HG02973 (cell line): ENCODE results near the gene KIAA0408.
"Not testable (repeated sequence)": the region's sequence is repeated elsewhere in the genome, so short reads cannot be mapped to it uniquely, and the experiment has no call there.

Experiments
- ATAC-seq: cut with Tn5 transposase; IDR thresholded peaks from one replicate; pipeline ENCODE4 v1.9.1; 2021; ENCODE audit warnings: moderate library complexity; ENCODE audit not compliant: unreplicated experiment

KIAA0408 gene

DNA sequence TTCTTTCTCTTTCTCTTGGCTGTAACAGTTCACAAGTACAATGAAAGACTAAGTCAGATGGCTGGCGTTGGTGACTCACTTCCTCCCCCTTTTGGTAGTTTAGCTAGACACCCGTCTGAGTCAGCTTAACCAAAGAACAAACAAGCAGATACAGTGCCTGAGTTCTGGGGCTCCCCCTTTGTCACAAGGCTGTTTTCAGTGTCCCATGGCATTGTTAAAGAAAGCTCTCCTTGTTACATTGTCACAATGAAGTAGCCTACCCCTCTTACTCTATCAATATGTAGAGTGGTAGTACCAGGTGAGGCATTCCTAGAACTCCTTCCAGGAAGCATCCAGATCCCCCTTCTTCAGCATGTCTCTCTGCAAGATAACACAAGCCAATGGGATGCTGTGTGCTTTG, 38.6 kb downstream of the KIAA0408 start:
- ATAC-seq = peak; percentile 100

DNA sequence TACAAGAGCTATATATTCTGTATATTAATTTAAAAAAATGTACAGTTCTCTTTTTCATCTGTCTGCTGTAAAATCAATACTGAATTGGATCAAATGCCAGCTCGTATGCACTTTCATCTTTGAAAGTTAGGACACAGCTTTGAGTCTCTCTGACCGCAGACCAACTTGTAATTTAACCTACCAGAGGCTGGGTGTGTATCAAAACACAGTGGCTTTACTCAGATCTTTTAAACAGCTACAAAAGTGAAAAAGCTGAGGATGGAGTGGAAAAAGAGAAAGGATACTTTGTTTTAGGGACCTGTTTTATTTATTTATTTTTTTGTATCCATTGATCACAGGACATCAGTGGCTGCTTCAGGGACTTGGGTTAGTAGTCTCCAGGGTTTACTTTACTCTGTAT, 44.1 kb downstream of the KIAA0408 start:
- ATAC-seq = no peak

DNA sequence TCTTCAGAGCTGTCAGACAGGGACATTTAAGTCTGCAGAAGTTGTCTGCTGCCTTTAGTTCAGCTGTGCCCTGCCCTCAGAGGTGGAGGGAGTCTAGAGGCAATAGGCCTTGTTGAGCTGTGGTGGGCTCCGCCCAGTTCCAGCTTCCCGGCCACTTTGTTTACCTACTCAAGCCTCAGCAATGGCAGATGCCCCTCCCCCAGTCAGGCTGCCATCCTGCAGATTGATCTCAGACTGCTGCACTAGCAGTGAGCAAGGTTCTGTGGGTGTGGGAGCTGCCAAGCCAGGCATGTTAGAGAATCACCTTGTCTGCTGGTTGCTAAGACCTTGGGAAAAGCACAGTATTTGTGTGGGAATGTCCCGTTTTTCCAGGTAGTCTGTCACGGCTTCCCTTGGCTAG, 46.1 kb downstream of the KIAA0408 start:
- ATAC-seq = not testable (repeated sequence)

DNA sequence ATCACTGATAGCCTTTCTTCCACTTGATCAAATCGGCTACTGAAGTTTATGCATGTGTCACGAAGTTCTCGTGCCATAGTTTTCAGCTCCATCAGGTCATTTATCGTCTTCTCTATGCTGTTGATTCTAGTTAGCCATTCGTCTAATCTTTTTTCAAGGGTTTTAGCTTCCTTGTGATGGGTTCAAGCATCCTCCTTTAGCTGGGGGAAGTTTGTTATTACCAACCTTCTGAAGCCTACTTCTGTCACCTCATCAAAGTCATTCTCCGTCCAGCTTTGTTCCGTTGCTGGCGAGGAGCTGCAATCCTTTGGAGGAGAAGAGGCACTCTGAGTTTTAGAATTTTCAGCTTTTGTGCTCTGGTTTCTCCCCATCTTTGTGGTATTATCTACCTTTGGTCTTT, 47.2 kb downstream of the KIAA0408 start:
- ATAC-seq = not testable (repeated sequence)
